HG03066 (cell line): ENCODE results near the gene LRP1-AS.

ENCODE experiments used
- ATAC-seq: cut with Tn5 transposase; IDR thresholded peaks from one replicate; pipeline ENCODE4 v1.9.1; 2021; ENCODE audit warnings: low read depth; ENCODE audit not compliant: unreplicated experiment

LRP1-AS gene

GRCh38 chr12:57105011-57105753 is 42.2 kb downstream of the LRP1-AS start:
- ATAC-seq: no peak

GRCh38 chr12:57104292-57104910 is 43.0 kb downstream of the LRP1-AS start:
- no peak for ATAC-seq

- ATAC-seq: no peak
These were observed 43.6 kb downstream of the LRP1-AS start for GRCh38 chr12:57103856-57104255.

GRCh38 chr12:57101892-57102695 is 45.3 kb downstream of the LRP1-AS start:
- ATAC-seq: no peak

- ATAC-seq: no peak
These were observed 47.7 kb downstream of the LRP1-AS start for GRCh38 chr12:57099766-57100165.

GRCh38 chr12:57099047-57099714 is 48.2 kb downstream of the LRP1-AS start:
- ATAC-seq: no peak

- ATAC-seq: no peak
These were observed 48.9 kb downstream of the LRP1-AS start for GRCh38 chr12:57098546-57098945.

GRCh38 chr12:57097554-57097835 is 49.9 kb downstream of the LRP1-AS start:
- no peak for ATAC-seq

GRCh38 chr12:57096748-57097553 is 50.5 kb downstream of the LRP1-AS start:
- ATAC-seq: no peak

GRCh38 chr12:57096099-57096572 is 51.3 kb downstream of the LRP1-AS start:
- ATAC-seq: no peak

GRCh38 chr12:57095440-57095839 is 52.0 kb downstream of the LRP1-AS start:
- no peak for ATAC-seq
